Hepatocyte (in vitro differentiated cells): ENCODE data around the gene RASIP1. TPM values are rescaled to one million over a fixed set of nuclear protein-coding genes. Genes with fewer than 3 reads are reported as not detected.

Source experiments
- DNase-seq: peaks from one replicate; pipeline ENCODE4 v3.0.0-alpha.2; 2016; ENCODE audit warnings: low spot score
- H2AFZ ChIP-seq: fragments of 200-600 bp; sonication (generic); 2 replicates; pipeline ENCODE4 v1.6.0; 2016; ENCODE audit warnings: antibody characterized with exemption, mild to moderate bottlenecking
- H3K27ac ChIP-seq: fragments of 200-600 bp; sonication (generic); 2 replicates; pipeline ENCODE4 v1.5.1; 2016; ENCODE audit warnings: mild to moderate bottlenecking
- H3K27me3 ChIP-seq: fragments of 200-600 bp; sonication (generic); 2 replicates; pipeline ENCODE4 v1.6.1; 2016
- H3K36me3 ChIP-seq: fragments of 200-600 bp; sonication (generic); replicated peaks from 2 replicates; pipeline ENCODE4 v1.5.1; 2016; ENCODE audit warnings: low read depth; ENCODE audit not compliant: insufficient read depth
- H3K4me1 ChIP-seq: fragments of 200-600 bp; sonication (generic); 2 replicates; pipeline ENCODE4 v1.5.1; 2016; ENCODE audit warnings: mild to moderate bottlenecking, moderate library complexity; ENCODE audit not compliant: insufficient read depth
- H3K4me2 ChIP-seq: fragments of 200-600 bp; sonication (generic); 2 replicates; pipeline ENCODE4 v1.6.0; 2016
- H3K4me3 ChIP-seq: fragments of 200-600 bp; sonication (generic); 2 replicates; pipeline ENCODE4 v1.5.1; 2016; ENCODE audit warnings: mild to moderate bottlenecking
- H3K79me2 ChIP-seq: fragments of 200-600 bp; sonication (generic); 2 replicates; pipeline ENCODE4 v1.6.0; 2017; ENCODE audit warnings: mild to moderate bottlenecking
- H3K9me2 ChIP-seq: fragments of 200-600 bp; sonication (generic); replicated peaks from 2 replicates; pipeline ENCODE4 v1.6.0; 2017; ENCODE audit warnings: mild to moderate bottlenecking; ENCODE audit not compliant: insufficient read depth
- H3K9me3 ChIP-seq: fragments of 200-600 bp; sonication (generic); 2 replicates; pipeline ENCODE4 v1.5.1; 2016; ENCODE audit warnings: low read depth, mild to moderate bottlenecking
- H4K20me1 ChIP-seq: fragments of 200-600 bp; sonication (generic); 2 replicates; pipeline ENCODE4 v1.6.0; 2016; ENCODE audit warnings: mild to moderate bottlenecking; ENCODE audit not compliant: insufficient read depth, poor library complexity, severe bottlenecking
- CTCF ChIP-seq: fragments of 200-600 bp; sonication (generic); IDR thresholded peaks from 2 replicates; pipeline ENCODE4 v1.5.1; 2016; ENCODE audit warnings: antibody characterized with exemption, mild to moderate bottlenecking; ENCODE audit not compliant: poor library complexity
- EZH2 ChIP-seq: fragments of 200-600 bp; sonication (generic); IDR thresholded peaks from 2 replicates; pipeline ENCODE4 v1.6.1; 2016; ENCODE audit warnings: antibody characterized with exemption, mild to moderate bottlenecking, borderline replicate concordance
- EZH2phosphoT487 ChIP-seq: fragments of 200-600 bp; sonication (generic); IDR thresholded peaks from one replicate; pipeline ENCODE4 v1.6.1; 2018; ENCODE audit warnings: antibody characterized with exemption, mild to moderate bottlenecking, low read depth, moderate library complexity; ENCODE audit not compliant: unreplicated experiment, severe bottlenecking
- WGBS: methylation state at CpG from one replicate; pipeline ENCODE4 v1.1.6; 2016; ENCODE audit warnings: low lambda C conversion rate; ENCODE audit errors: missing lambda C conversion rate; 5-methylcytosine and 5-hydroxymethylcytosine counted together
- polyA plus RNA-seq: library from polyadenylated mRNA; unstranded; fragments of >200 nt; fragmentation: Nextera tagmentation; extraction: Ambion mirVana; gene quantifications from 2 replicates; pipeline ENCODE4 v1.2.1, GENCODE V29; 2016
- total RNA-seq: library from RNA; depleted of rRNA; stranded (reverse); fragments of >200 nt; gene quantifications from 2 replicates; pipeline ENCODE4 v1.2.3, GENCODE V29; 2014

The RASIP1 gene
- total and polyA plus RNA-seq, 2 experiments from 2014 or later: 1.1 to 1.9 TPM

- no peaks in the 10 kb centered on the region for H4K20me1 ChIP-seq
- TF ChIP-seq EZH2phosphoT487 (no peak), CTCF (no peak), EZH2 (no peak)
- no peaks in the 10 kb centered on the region for H3K79me2 ChIP-seq
- H3K9me2 ChIP-seq: no peaks in the 10 kb centered on the region
- no peak overlapping the region for H3K27ac ChIP-seq
- H3K4me3 ChIP-seq: no peak overlapping the region
- WGBS: 93% methylated on average over 9 of the region's 9 CpGs
- H2AFZ ChIP-seq: no peak overlapping the region
- DNase-seq: no peak
- no peaks in the 10 kb centered on the region for H3K36me3 ChIP-seq
- no peaks in the 10 kb centered on the region for H3K9me3 ChIP-seq
- H3K4me1 ChIP-seq: peaks cover 7% of the 10 kb centered on the region
- no peak overlapping the region for H3K4me2 ChIP-seq
- peaks cover 18% of the 10 kb centered on the region for H3K27me3 ChIP-seq
These were observed 16.3 kb upstream of the RASIP1 start for GRCh38 chr19:48756686-48757085.

GRCh38 chr19:48756212-48756611, 15.8 kb upstream of the RASIP1 start:
- Histone ChIP-seq H3K36me3 (no peaks in the 10 kb centered on the region), H3K9me3 (no peaks in the 10 kb centered on the region), H2AFZ (no peak overlapping the region), H3K4me2 (no peak overlapping the region), H3K27me3 (peaks cover 18% of the 10 kb centered on the region), H3K79me2 (no peaks in the 10 kb centered on the region), H3K4me1 (peaks cover 7% of the 10 kb centered on the region), H4K20me1 (no peaks in the 10 kb centered on the region), H3K9me2 (no peaks in the 10 kb centered on the region), H3K4me3 (no peak overlapping the region), H3K27ac (no peak overlapping the region)
- TF ChIP-seq EZH2 (no peak), EZH2phosphoT487 (no peak), CTCF (no peak)
- WGBS: 93% methylated on average over 11 of the region's 11 CpGs
- DNase-seq: no peak

GRCh38 chr19:48755787-48756186, 15.4 kb upstream of the RASIP1 start:
- Histone ChIP-seq H2AFZ (no peak overlapping the region), H3K79me2 (no peaks in the 10 kb centered on the region), H3K4me3 (no peak overlapping the region), H3K9me2 (no peaks in the 10 kb centered on the region), H3K27me3 (peaks cover 14% of the 10 kb centered on the region), H4K20me1 (no peaks in the 10 kb centered on the region), H3K36me3 (no peaks in the 10 kb centered on the region), H3K27ac (no peak overlapping the region), H3K4me1 (peaks cover 7% of the 10 kb centered on the region), H3K9me3 (no peaks in the 10 kb centered on the region), H3K4me2 (no peak overlapping the region)
- DNase-seq: no peak
- no peak for TF ChIP-seq CTCF
- WGBS: 89% methylated on average over 5 of the region's 5 CpGs

- TF ChIP-seq EZH2phosphoT487: no peak
- TF ChIP-seq EZH2: no peak
- TF ChIP-seq CTCF: no peak
- H3K4me2 ChIP-seq: no peak within 1 kb of the TSS
- DNase-seq: no peak
- H3K79me2 ChIP-seq: no peaks in the 10 kb centered on the region
- no peaks in the 10 kb centered on the region for H4K20me1 ChIP-seq
- no peaks in the 10 kb centered on the region for H3K9me3 ChIP-seq
- WGBS: 92% methylated on average over 4 of the region's 4 CpGs
- H3K4me1 ChIP-seq: peaks cover 7% of the 10 kb centered on the region
- no peak within 1 kb of the TSS for H3K4me3 ChIP-seq
- H3K9me2 ChIP-seq: no peaks in the 10 kb centered on the region
- no peak within 1 kb of the TSS for H2AFZ ChIP-seq
- H3K27me3 ChIP-seq: peaks cover 11% of the 10 kb centered on the region
- no peak within 1 kb of the TSS for H3K27ac ChIP-seq
- no peaks in the 10 kb centered on the region for H3K36me3 ChIP-seq
These were observed 14.8 kb upstream of the RASIP1 start, which contains the start of gene FGF21 for GRCh38 chr19:48755084-48755641. TSS of gene FGF21 (plus strand) at chr19:48755524. CDS start at chr19:48756237, 713 bp downstream.
